HCT116 (cell line): ENCODE results near the gene OARD1. TPM values are rescaled to one million over a fixed set of nuclear protein-coding genes. Genes with fewer than 3 reads are reported as not detected.
A peak's percentile ranks its signal among the peaks of the same experiment; 100 is the strongest.

Source experiments
- ATAC-seq: fragments of 200-7000 bp; cut with Tn5 transposase; 2 replicates; pipeline ENCODE4 v1.9.1; 2020; ENCODE audit warnings: mild to moderate bottlenecking, moderate library complexity
- BruUV-seq: library from RNA; stranded (reverse); fragments of 400-500 nt; replicated peaks from 2 replicates; lab custom pipeline; 2021; lab: Mats Ljungman, UMichigan
- CTCF ChIA-PET: fragments of 300-600 bp; sonication (Branson Sonifier 250); formaldehyde crosslinking; loops from one replicate; lab custom pipeline; 2021; ENCODE audit warnings: antibody characterized with exemption; lab: Charles Lee
- POLR2A ChIA-PET: fragments of 300-600, 350-600 bp; sonication (Branson Sonifier 250); formaldehyde crosslinking; loops from one replicate; lab custom pipeline; 2021; ENCODE audit warnings: antibody characterized with exemption; lab: Charles Lee
- RAD21 ChIA-PET, 2 experiments: fragments of 300-600 bp; sonication (Branson Sonifier 250); formaldehyde crosslinking; loops; one replicate each; lab custom pipeline; 2023; ENCODE audit warnings: low total read pairs in 2 of 2; ENCODE audit not compliant: uncharacterized antibody in 2 of 2, unreplicated experiment in 2 of 2, low non-redundant PET in 1 of 2; lab: Charles Lee
- DNase-seq: peaks from one replicate; pipeline ENCODE4 v3.0.0-alpha.2; 2010; ENCODE audit warnings: low read depth, low spot score
- H2AFZ ChIP-seq: fragments of 200-600 bp; shearing (Covaris generic), sonication (generic); 2 replicates; pipeline ENCODE4 v1.6.1; 2017; ENCODE audit warnings: low read depth, mixed run types, mixed read lengths, antibody characterized with exemption, low read length; ENCODE audit not compliant: poor library complexity, severe bottlenecking
- H3K27ac ChIP-seq: 2 replicates; pipeline ENCODE4 v1.5.1; 2012; ENCODE audit warnings: low read depth, low read length
- H3K27me3 ChIP-seq: fragments of 200-600 bp; sonication (generic); 2 replicates; pipeline ENCODE4 v1.6.1; 2016; ENCODE audit warnings: mixed run types, low read length, mixed read lengths; ENCODE audit not compliant: insufficient read depth
- H3K36me3 ChIP-seq, 2 experiments: fragments of 200-500 bp in 1 of 2; fragments of 200-600 bp in 1 of 2; sonication (Bioruptor generic) in 1 of 2; sonication (generic) in 1 of 2; 2 replicates each; pipeline versions ENCODE4 v1.5.1 to v1.6.1; 2014 to 2016; ENCODE audit warnings: low read length in 2 of 2, inconsistent platforms in 1 of 2, mixed read lengths in 1 of 2, mixed run types in 1 of 2; ENCODE audit not compliant: insufficient read depth in 2 of 2, control insufficient read depth in 1 of 2
- H3K4me1 ChIP-seq, 2 experiments: fragments of 200-600 bp in 1 of 2; sonication (generic) in 1 of 2; 2 replicates each; pipeline versions ENCODE4 v1.5.1 to v1.6.1; 2012 to 2017; ENCODE audit warnings: low read length in 2 of 2, inconsistent platforms in 1 of 2, mild to moderate bottlenecking in 1 of 2, mixed read lengths in 1 of 2, mixed run types in 1 of 2, moderate library complexity in 1 of 2; ENCODE audit not compliant: insufficient read depth in 2 of 2, control insufficient read depth in 1 of 2
- H3K4me2 ChIP-seq: fragments of 200-600 bp; sonication (generic); 2 replicates; pipeline ENCODE4 v1.6.1; 2017; ENCODE audit warnings: mixed run types, low read length, mixed read lengths
- H3K4me3 ChIP-seq, 2 experiments: fragments of 200-600 bp in 1 of 2; sonication (generic) in 1 of 2; replicated peaks in 1 of 2; 2 replicates each; pipeline ENCODE4 v1.5.1; 2011 to 2016; ENCODE audit warnings: low read length in 2 of 2, control low read depth in 1 of 2, low read depth in 1 of 2, mild to moderate bottlenecking in 1 of 2, mixed read lengths in 1 of 2, mixed run types in 1 of 2
- H3K79me2 ChIP-seq: fragments of 200-600 bp; sonication (generic); 2 replicates; pipeline ENCODE4 v1.6.1; 2017; ENCODE audit warnings: mild to moderate bottlenecking, mixed run types, low read length, moderate library complexity, mixed read lengths; ENCODE audit not compliant: insufficient read depth
- H3K9ac ChIP-seq: fragments of 200-600 bp; sonication (generic); 2 replicates; pipeline ENCODE4 v1.6.1; 2016; ENCODE audit warnings: low read length, mixed read lengths
- H3K9me2 ChIP-seq: fragments of 200-600 bp; sonication (generic), shearing (Covaris generic); 2 replicates; pipeline ENCODE4 v1.6.1; 2017; ENCODE audit warnings: mixed run types, mild to moderate bottlenecking, moderate library complexity; ENCODE audit not compliant: insufficient read depth
- H3K9me3 ChIP-seq, 2 experiments: fragments of 200-500 bp in 1 of 2; fragments of 200-600 bp in 1 of 2; sonication (Bioruptor generic) in 1 of 2; sonication (generic) in 1 of 2; 2 replicates each; pipeline ENCODE4 v1.6.1; 2014 to 2017; ENCODE audit warnings: low read length in 2 of 2, mixed read lengths in 2 of 2, inconsistent platforms in 1 of 2, low read depth in 1 of 2, mild to moderate bottlenecking in 1 of 2, mixed run types in 1 of 2, moderate library complexity in 1 of 2; ENCODE audit not compliant: control insufficient read depth in 1 of 2, insufficient read depth in 1 of 2
- H4K20me1 ChIP-seq: fragments of 200-600 bp; sonication (generic), shearing (Covaris generic); 2 replicates; pipeline ENCODE4 v1.6.1; 2017; ENCODE audit warnings: mixed run types, mild to moderate bottlenecking, moderate library complexity; ENCODE audit not compliant: insufficient read depth
- CBX3 ChIP-seq: IDR thresholded peaks from 2 replicates; pipeline ENCODE4 v1.6.1; 2012; ENCODE audit warnings: low read depth
- CTCF ChIP-seq, 3 experiments: fragments of 200-600 bp in 1 of 3; sonication (generic) in 1 of 3; IDR thresholded peaks in 2 of 3; conservative IDR thresholded peaks in 1 of 3; 2 replicates each; pipeline ENCODE4 v1.5.1; 2012 to 2017; ENCODE audit warnings: low read depth in 2 of 3, low read length in 2 of 3, antibody characterized with exemption in 1 of 3, borderline replicate concordance in 1 of 3, control low read depth in 1 of 3, mild to moderate bottlenecking in 1 of 3, mixed read lengths in 1 of 3, mixed run types in 1 of 3, moderate library complexity in 1 of 3; ENCODE audit not compliant: insufficient read depth in 1 of 3
- EGR1 ChIP-seq: IDR thresholded peaks from 2 replicates; pipeline ENCODE4 v1.6.1; 2012; ENCODE audit warnings: low read depth
- EZH2 ChIP-seq: fragments of 200-600 bp; sonication (generic); IDR thresholded peaks from 2 replicates; pipeline ENCODE4 v1.6.1; 2017; ENCODE audit warnings: antibody characterized with exemption, mixed run types
- POLR2A ChIP-seq: IDR thresholded peaks from 2 replicates; pipeline ENCODE4 v1.7.0; 2011; ENCODE audit warnings: borderline replicate concordance; ENCODE audit not compliant: insufficient read depth, insufficient read length; ENCODE audit errors: extremely low read depth
- RAD21 ChIP-seq: IDR thresholded peaks from 2 replicates; pipeline ENCODE4 v1.6.1; 2012; ENCODE audit warnings: low read depth, mild to moderate bottlenecking
- SP1 ChIP-seq: IDR thresholded peaks from 2 replicates; pipeline ENCODE4 v1.6.1; 2012; ENCODE audit warnings: low read depth
- ZBTB33 ChIP-seq: IDR thresholded peaks from 2 replicates; pipeline ENCODE4 v1.6.1; 2011; ENCODE audit warnings: mild to moderate bottlenecking, low read length, moderate library complexity; ENCODE audit not compliant: insufficient replicate concordance; ENCODE audit errors: extremely low read depth
- intact Hi-C: fragments of 100-400 bp; cut with micrococcal nuclease; formaldehyde crosslinking; loops from 2 replicates; pipeline ENCODE4 v1.10.0; 2022
- total RNA-seq: library from RNA; stranded (reverse); gene quantifications from one replicate; pipeline ENCODE4 v1.2.1, GENCODE V29; 2021; ENCODE audit not compliant: unreplicated experiment

Gene OARD1
- total RNA-seq, 1 experiment from 2014 or later = 28.7 TPM

- H2AFZ ChIP-seq = no peak overlapping the region
- H3K4me1 ChIP-seq = no peaks in the 10 kb centered on the region
- TF ChIP-seq CBX3 = no peak
- TF ChIP-seq POLR2A = no peak
- TF ChIP-seq ZBTB33 = no peak
- no peak for TF ChIP-seq EZH2
- TF ChIP-seq, all 23 proteins: peak for 0
- Histone ChIP-seq H3K79me2 (no peaks in the 10 kb centered on the region; the same call in 1 of the 2 replicates), H3K27ac (no peak overlapping the region), H3K9ac (no peak overlapping the region), H3K4me3 (no peak overlapping the region), H3K27me3 (no peaks in the 10 kb centered on the region), H3K4me2 (no peak overlapping the region), H3K9me2 (no peaks in the 10 kb centered on the region), H4K20me1 (no peaks in the 10 kb centered on the region), H3K9me3 (no peaks in the 10 kb centered on the region), H3K36me3 (peaks cover 55 to 65% of the 10 kb centered on the region in 2 experiments)
- intact Hi-C loops = no loop called here
- no peak for ATAC-seq
- RAD21 ChIA-PET = no interaction called here
- POLR2A ChIA-PET = interaction anchor here (0.7 kb wide), 1 partner anchor 106 kb away, joined by 3 read pairs; no protein-coding TSS in a partner anchor
- CTCF ChIA-PET = no interaction called here
- DNase-seq = no peak
- no TSS peak for BruUV-seq
Observed at GRCh38 chr6:41093729-41094128, 21.6 kb upstream of the OARD1 start.

- DNase-seq (no peak), ATAC-seq (peak; percentile 70)
- no peak overlapping the region for H3K27ac ChIP-seq
- no peaks in the 10 kb centered on the region for H4K20me1 ChIP-seq
- POLR2A ChIA-PET = no interaction called here
- no peaks in the 10 kb centered on the region for H3K9me3 ChIP-seq
- peaks cover 44 to 59% of the 10 kb centered on the region in 2 experiments for H3K36me3 ChIP-seq
- no peaks in the 10 kb centered on the region for H3K27me3 ChIP-seq
- no peak overlapping the region for H2AFZ ChIP-seq
- RAD21 ChIA-PET = interaction anchor here in 1 of 2 experiments (1.7 kb wide), 1 partner anchor 90 kb away, joined by 4 read pairs; no protein-coding TSS in a partner anchor
- BruUV-seq = no TSS peak
- H3K4me3 ChIP-seq = no peak overlapping the region
- TF ChIP-seq RAD21 = peak; percentile 44
- TF ChIP-seq EGR1 = no peak
- peak; percentile 41 to 45 (median 44); a peak in 4 of 6 replicates for TF ChIP-seq CTCF (IDR thresholded peaks at IDR 0.05 in 2 of 3, conservative IDR thresholded peaks at IDR 0.05 in 1 of 3; ENCODE audit: borderline replicate concordance in 1 of 3, insufficient read depth in 1 of 3, low read depth in 2 of 3, low read length in 2 of 3)
- TF ChIP-seq SP1 = no peak
- CTCF ChIA-PET = interaction anchor here (1.1 to 2.3 kb wide), 2 partner anchors 16 to 90 kb away, joined by 3 to 18 read pairs; no protein-coding TSS in a partner anchor
- intact Hi-C loops = loop anchor here (1.0 kb wide), 2 partner anchors 90 to 226 kb away; no protein-coding TSS in a partner anchor
- peaks cover 4% of the 10 kb centered on the region; the same call in 1 of the 2 replicates for H3K79me2 ChIP-seq
- H3K4me1 ChIP-seq = no peaks in the 10 kb centered on the region
- H3K4me2 ChIP-seq = no peak overlapping the region
- H3K9ac ChIP-seq = no peak overlapping the region
- no peaks in the 10 kb centered on the region for H3K9me2 ChIP-seq
Observed at GRCh38 chr6:41092421-41093140, 20.4 kb upstream of the OARD1 start.
